MCF 10A (cell line): ENCODE results near the gene C3orf62. TPM values are rescaled to one million over a fixed set of nuclear protein-coding genes. Genes with fewer than 3 reads are reported as not detected.

ENCODE experiments used
- BruUV-seq: library from RNA; stranded (reverse); fragments of 400-500 nt; replicated peaks from 2 replicates; lab custom pipeline; 2021; lab: Mats Ljungman, UMichigan
- CTCF ChIA-PET: fragments of 300-600 bp; sonication (Branson Sonifier 250); formaldehyde crosslinking; extraction: SDS; loops from one replicate; lab custom pipeline; 2021; ENCODE audit warnings: antibody characterized with exemption, inconsistent platforms; lab: Yijun Ruan, JAX
- POLR2A ChIA-PET: fragments of 300-600, 350-650 bp; sonication (Branson Sonifier 250); formaldehyde crosslinking; extraction: SDS; loops from one replicate; lab custom pipeline; 2020; ENCODE audit warnings: antibody characterized with exemption, inconsistent platforms; lab: Yijun Ruan, JAX
- DNase-seq: peaks from one replicate; pipeline ENCODE4 v3.0.0-alpha.2; 2018; ENCODE audit not compliant: unreplicated experiment
- H3K27ac Mint-ChIP-seq: one replicate; pipeline ENCODE4 v1.8.0; 2022; ENCODE audit warnings: mild to moderate bottlenecking, low read depth, mixed read lengths; ENCODE audit not compliant: unreplicated experiment
- H3K27me3 Mint-ChIP-seq: one replicate; pipeline ENCODE4 v1.8.0; 2022; ENCODE audit warnings: mixed read lengths; ENCODE audit not compliant: insufficient read depth, unreplicated experiment
- H3K36me3 Mint-ChIP-seq: one replicate; pipeline ENCODE4 v1.8.0; 2022; ENCODE audit warnings: mild to moderate bottlenecking, moderate library complexity, mixed read lengths; ENCODE audit not compliant: insufficient read depth, unreplicated experiment
- H3K4me1 Mint-ChIP-seq: one replicate; pipeline ENCODE4 v1.8.0; 2022; ENCODE audit warnings: mixed read lengths; ENCODE audit not compliant: insufficient read depth, unreplicated experiment
- H3K4me3 Mint-ChIP-seq: one replicate; pipeline ENCODE4 v1.8.0; 2022; ENCODE audit warnings: mild to moderate bottlenecking, moderate library complexity, mixed read lengths; ENCODE audit not compliant: unreplicated experiment
- H3K9me3 Mint-ChIP-seq: one replicate; pipeline ENCODE4 v1.8.0; 2022; ENCODE audit warnings: mixed read lengths; ENCODE audit not compliant: unreplicated experiment
- CTCF ChIP-seq: fragments of 200-600 bp; IDR thresholded peaks from one replicate; pipeline ENCODE4 v1.8.0; 2022; ENCODE audit warnings: antibody characterized with exemption, mild to moderate bottlenecking; ENCODE audit not compliant: unreplicated experiment
- intact Hi-C: fragments of 100-400 bp; cut with micrococcal nuclease; formaldehyde crosslinking; loops from 2 replicates; pipeline ENCODE4 v1.14.1; 2022
- total RNA-seq: library from RNA; stranded (reverse); gene quantifications from 2 replicates; pipeline ENCODE4 v1.2.3, GENCODE V29; 2022

The C3orf62 gene
- total RNA-seq, 1 experiment from 2014 or later = 8.1 TPM

DNA sequence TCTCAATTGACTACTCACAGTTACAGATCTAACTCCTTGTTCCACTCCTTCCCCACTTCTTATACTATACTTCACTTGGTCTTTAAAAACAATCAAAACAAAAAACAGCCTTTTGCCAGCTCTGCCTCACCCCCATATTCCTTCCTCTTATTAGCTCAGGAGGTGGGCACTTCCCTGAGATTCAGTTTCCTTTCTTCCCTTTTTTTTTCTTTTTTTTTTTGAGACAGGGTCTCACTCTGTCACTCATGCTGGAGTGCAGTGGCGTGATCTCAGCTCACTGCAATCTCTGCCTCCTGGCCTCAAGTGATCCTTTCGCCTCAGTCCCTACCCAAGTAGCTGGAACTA, 6.9 kb downstream of the C3orf62 start:
- H3K27ac Mint-ChIP-seq = no peak overlapping the region
- POLR2A ChIA-PET = interaction anchor here (0.9 to 1.3 kb wide), 2 partner anchors 12 to 28 kb away, joined by 3 read pairs; no protein-coding TSS in a partner anchor
- CTCF ChIA-PET = interaction anchor here (0.6 to 1.0 kb wide), 2 partner anchors 28 to 1084 kb away, joined by 3 read pairs; no protein-coding TSS in a partner anchor
- TF ChIP-seq CTCF = no peak
- no peak for DNase-seq
- H3K9me3 Mint-ChIP-seq = no peaks in the 10 kb centered on the region
- peaks cover 10% of the 10 kb centered on the region for H3K36me3 Mint-ChIP-seq
- no TSS peak for BruUV-seq
- no peak overlapping the region for H3K4me3 Mint-ChIP-seq
- intact Hi-C loops = no loop called here
- no peaks in the 10 kb centered on the region for H3K27me3 Mint-ChIP-seq
- H3K4me1 Mint-ChIP-seq = no peaks in the 10 kb centered on the region

- no TSS peak for BruUV-seq
- no peak for DNase-seq
- POLR2A ChIA-PET = no interaction called here
- intact Hi-C loops = no loop called here
- H3K4me3 Mint-ChIP-seq = no peak overlapping the region
- peaks cover 10% of the 10 kb centered on the region for H3K36me3 Mint-ChIP-seq
- no peak for TF ChIP-seq CTCF
- no peaks in the 10 kb centered on the region for H3K27me3 Mint-ChIP-seq
- CTCF ChIA-PET = interaction anchor here (0.6 to 1.0 kb wide), 2 partner anchors 28 to 1085 kb away, joined by 3 read pairs; no protein-coding TSS in a partner anchor
- H3K9me3 Mint-ChIP-seq = no peaks in the 10 kb centered on the region
- no peaks in the 10 kb centered on the region for H3K4me1 Mint-ChIP-seq
- no peak overlapping the region for H3K27ac Mint-ChIP-seq
These were observed 7.4 kb downstream of the C3orf62 start for GRCh38 chr3:49269443-49270155.

DNA sequence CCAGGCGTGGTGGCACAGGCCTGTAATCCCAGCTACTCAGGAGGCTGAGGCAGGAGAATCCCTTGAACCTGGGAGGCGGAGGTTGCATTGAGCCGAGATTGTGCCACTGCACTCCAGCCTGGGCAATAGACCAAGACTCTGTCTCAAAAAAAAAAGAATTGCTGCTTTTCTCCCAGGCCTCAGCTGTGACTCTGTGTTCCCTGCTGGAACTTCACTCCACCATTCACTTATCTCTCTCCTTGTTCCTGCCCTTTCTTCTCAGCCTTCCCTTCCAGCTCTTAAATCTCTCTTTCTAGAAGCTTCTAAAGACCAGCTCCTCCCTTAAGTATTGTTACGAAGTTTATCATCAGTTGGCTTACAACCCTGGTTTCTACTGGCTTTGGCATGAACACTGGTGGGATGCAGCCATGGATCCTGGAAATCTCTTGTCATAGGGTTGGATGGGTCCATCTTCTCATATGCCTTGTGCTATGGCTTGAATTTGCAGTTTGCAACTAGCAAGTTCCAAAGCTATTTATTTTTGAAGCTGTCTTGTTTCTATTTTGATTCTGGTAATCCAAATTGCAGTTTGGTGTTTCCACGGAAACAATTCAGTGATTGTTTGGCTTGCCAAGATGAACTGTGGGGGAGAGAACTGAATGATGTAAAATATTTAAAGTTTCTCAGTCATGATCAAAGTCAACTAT, 10.5 kb downstream of the C3orf62 start:
- ChIA-PET CTCF (interaction anchor here (0.7 kb wide), 1 partner anchor 373 kb away, joined by 5 read pairs; no protein-coding TSS in a partner anchor), POLR2A (interaction anchor here (0.7 to 1.6 kb wide), 2 partner anchors 28 to 29 kb away, joined by 3 read pairs; no protein-coding TSS in a partner anchor)
- no peak for TF ChIP-seq CTCF
- intact Hi-C loops = no loop called here
- DNase-seq = no peak
- H3K9me3 Mint-ChIP-seq = no peaks in the 10 kb centered on the region
- no TSS peak for BruUV-seq
- no peak overlapping the region for H3K4me3 Mint-ChIP-seq
- no peaks in the 10 kb centered on the region for H3K4me1 Mint-ChIP-seq
- no peak overlapping the region for H3K27ac Mint-ChIP-seq
- H3K27me3 Mint-ChIP-seq = no peaks in the 10 kb centered on the region
- H3K36me3 Mint-ChIP-seq = peaks cover 10% of the 10 kb centered on the region

- H3K27me3 Mint-ChIP-seq = no peaks in the 10 kb centered on the region
- H3K27ac Mint-ChIP-seq = no peak overlapping the region
- H3K4me3 Mint-ChIP-seq = no peak overlapping the region
- ChIA-PET POLR2A (interaction anchor here (0.6 to 1.6 kb wide), 2 partner anchors 17 to 27 kb away, joined by 3 read pairs; no protein-coding TSS in a partner anchor), CTCF (no interaction called here)
- no peaks in the 10 kb centered on the region for H3K4me1 Mint-ChIP-seq
- peaks cover 10% of the 10 kb centered on the region for H3K36me3 Mint-ChIP-seq
- intact Hi-C loops = no loop called here
- no TSS peak for BruUV-seq
- no peaks in the 10 kb centered on the region for H3K9me3 Mint-ChIP-seq
- no peak for DNase-seq
- no peak for TF ChIP-seq CTCF
These were observed 11.2 kb downstream of the C3orf62 start for GRCh38 chr3:49265661-49266386.
